Myocyte (in vitro differentiated cells): ENCODE measurements around the gene ZNF599. TPM values are rescaled to one million over a fixed set of nuclear protein-coding genes. Genes with fewer than 3 reads are reported as not detected.
"Not testable (repeated sequence)": the region's sequence is repeated elsewhere in the genome, so short reads cannot be mapped to it uniquely, and the experiment has no call there.

Source experiments
- DNase-seq: peaks from one replicate; pipeline ENCODE4 v3.0.0-alpha.2; 2012; ENCODE audit warnings: low read depth
- polyA plus RNA-seq: library from polyadenylated mRNA; unstranded; fragments of >200 nt; gene quantifications from one replicate; pipeline ENCODE4 v1.2.1, GENCODE V29; 2012; ENCODE audit warnings: missing spikeins
- total RNA-seq: library from RNA; depleted of rRNA; stranded (reverse); fragments of >200 nt; gene quantifications from 2 replicates; pipeline ENCODE4 v1.2.3, GENCODE V29; 2014

Gene ZNF599
- total RNA-seq, result 11.5 and 14.0 TPM in 2 replicates
- 6.5 TPM for polyA plus RNA-seq

GRCh38 chr19:34772697-34773554 lies at the start of gene ZNF599:
Gene ZNF599, minus strand, starts transcription at chr19:34773215. Its CDS starts 374 bp downstream, at chr19:34772841.
- peak; percentile 91 for DNase-seq

- no peak for DNase-seq
Measured at GRCh38 chr19:34818270-34818669, 45.3 kb upstream of the ZNF599 start.

- DNase-seq, result no peak
Measured at GRCh38 chr19:34816708-34817107, 43.7 kb upstream of the ZNF599 start.

- DNase-seq, result peak; percentile 8
Measured at GRCh38 chr19:34808566-34808965, 35.6 kb upstream of the ZNF599 start.

GRCh38 chr19:34806976-34807860 lies 34.2 kb upstream of the ZNF599 start:
- DNase-seq, result no peak

GRCh38 chr19:34804115-34804514 lies 31.1 kb upstream of the ZNF599 start:
- DNase-seq, result no peak

GRCh38 chr19:34796953-34797352 lies 23.9 kb upstream of the ZNF599 start:
- DNase-seq, result not testable (repeated sequence)

GRCh38 chr19:34794066-34794960 lies 21.3 kb upstream of the ZNF599 start:
- no peak for DNase-seq

GRCh38 chr19:34793565-34793964 lies 20.6 kb upstream of the ZNF599 start:
- peak; percentile 2 for DNase-seq

- no peak for DNase-seq
Measured at GRCh38 chr19:34788074-34788473, 15.1 kb upstream of the ZNF599 start.

- DNase-seq, result no peak
Measured at GRCh38 chr19:34787059-34787824, 14.2 kb upstream of the ZNF599 start.

GRCh38 chr19:34786236-34786635 lies 13.2 kb upstream of the ZNF599 start:
- no peak for DNase-seq

- no peak for DNase-seq
Measured at GRCh38 chr19:34779652-34780051, 6.6 kb upstream of the ZNF599 start.

- DNase-seq, result no peak
Measured at GRCh38 chr19:34778342-34778741, 5.3 kb upstream of the ZNF599 start.

- no peak for DNase-seq
Measured at GRCh38 chr19:34774857-34775256, 1.8 kb upstream of the ZNF599 start.

GRCh38 chr19:34773555-34773864 lies 495 bp upstream of the ZNF599 start:
- no peak for DNase-seq

- no peak for DNase-seq
Measured at GRCh38 chr19:34767951-34768350, 5.1 kb downstream of the ZNF599 start.

GRCh38 chr19:34766386-34766785 lies 6.6 kb downstream of the ZNF599 start:
- DNase-seq, result no peak

GRCh38 chr19:34759218-34759917 lies 13.6 kb downstream of the ZNF599 start:
- DNase-seq, result peak; percentile 2

GRCh38 chr19:34757441-34757840 lies 15.6 kb downstream of the ZNF599 start:
- no peak for DNase-seq
